ENCODE measurements around the gene EMSY.

DNA sequence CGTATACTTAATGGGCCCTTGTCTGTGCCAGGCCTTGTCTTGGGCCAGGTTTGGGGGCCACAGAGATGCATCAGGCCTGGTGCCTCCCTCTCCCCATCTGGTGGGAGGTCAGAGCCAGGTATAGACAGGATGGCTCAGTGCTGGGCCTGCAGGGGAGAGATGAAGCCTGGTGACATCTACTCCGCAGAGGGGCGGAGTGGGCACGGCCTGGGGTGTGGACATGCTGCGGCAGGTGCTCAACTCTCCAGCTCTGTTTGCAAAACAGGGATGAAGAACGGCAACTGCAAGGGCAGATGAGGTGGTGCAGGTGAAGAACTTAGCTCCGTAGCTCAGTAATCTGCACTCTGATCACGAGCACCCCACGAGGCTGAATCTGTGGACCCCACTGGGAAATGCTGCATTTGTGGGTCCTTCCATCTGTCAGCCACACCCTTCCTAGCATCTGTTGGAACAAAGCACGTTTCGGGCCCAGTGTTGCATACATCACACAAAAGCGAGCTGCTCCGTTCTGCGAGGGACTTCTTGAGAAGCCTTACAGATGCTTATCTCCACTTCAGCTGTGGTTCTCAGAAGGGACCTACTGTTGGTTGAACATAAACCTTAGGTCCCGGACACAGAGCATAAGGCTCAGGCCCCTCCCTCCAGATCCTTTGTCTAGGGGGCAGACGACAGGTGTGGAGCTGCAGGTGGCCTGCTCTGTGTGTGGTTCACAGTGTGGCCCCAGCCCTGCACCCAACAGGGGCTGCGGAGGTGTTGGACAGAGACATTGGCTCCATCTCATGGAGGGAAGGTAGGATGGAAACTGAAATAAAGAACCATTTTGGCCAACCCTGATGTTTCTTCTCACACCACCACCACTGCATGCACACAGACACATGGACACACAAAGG lies 147.5 kb downstream of the EMSY start:
- TF ChIP-seq EP300 (IDR thresholded peaks at IDR 0.05) (no peak), CTCF (IDR thresholded peaks at IDR 0.05) (no peak)
